ENCODE measurements around the gene LARGE1.
A peak's percentile ranks its signal among the peaks of the same experiment; 100 is the strongest.

LARGE1 gene

GRCh38 chr22:33837826-33838225 lies 82.5 kb downstream of the LARGE1 start:
- Histone ChIP-seq H3K23ac (ENCODE audit: low read depth, low read length, poor library complexity) (no peak overlapping the region), H4K8ac (ENCODE audit: low read depth, low read length) (no peak overlapping the region), H4K91ac (ENCODE audit: low read depth, low read length, poor library complexity) (no peak overlapping the region), H2BK15ac (ENCODE audit: low read length) (no peak overlapping the region), H3K14ac (ENCODE audit: low read length) (no peak overlapping the region), H3K79me1 (ENCODE audit: low read depth, low read length) (no peaks in the 10 kb centered on the region), H3K27me3 (ENCODE audit: control insufficient read depth in 3 of 3, insufficient read depth in 3 of 3, low read depth in 1 of 3, low read length in 3 of 3) (no peaks in the 10 kb centered on the region), H3K36me3 (replicated peaks in 1 of 2; ENCODE audit: control insufficient read depth in 2 of 2, insufficient read depth in 2 of 2, low read length in 2 of 2) (no peaks in the 10 kb centered on the region), H3K27ac (replicated peaks; ENCODE audit: low read length) (no peak overlapping the region), H2AK5ac (ENCODE audit: low read depth, low read length) (no peak overlapping the region), H3K4me2 (ENCODE audit: insufficient read depth, low read length, poor library complexity, severe bottlenecking) (no peak overlapping the region), H3K4me3 (ENCODE audit: low read length in 2 of 2) (no peak overlapping the region), H3K4me1 (ENCODE audit: control insufficient read depth in 2 of 2, insufficient read depth in 1 of 2, low read depth in 1 of 2, low read length in 2 of 2) (peaks cover 0 to 4% of the 10 kb centered on the region in 2 donors), H3K18ac (ENCODE audit: low read length) (no peak overlapping the region), H3K9ac (ENCODE audit: low read depth, low read length, poor library complexity) (no peak overlapping the region), H2AFZ (ENCODE audit: low read length) (no peak overlapping the region), H2BK5ac (ENCODE audit: low read length) (no peak overlapping the region), H3K9me3 (replicated peaks in 1 of 2; ENCODE audit: control insufficient read depth in 2 of 2, insufficient read depth in 1 of 2, low read depth in 1 of 2, low read length in 2 of 2) (peaks cover 0 to 4% of the 10 kb centered on the region in 2 donors), H2BK120ac (ENCODE audit: low read depth, low read length) (no peak overlapping the region), H2BK12ac (ENCODE audit: low read length) (no peak overlapping the region), H3K4ac (ENCODE audit: low read length) (no peak overlapping the region)
- no peak for DNase-seq (ENCODE audit: low spot score)
- WGBS, 2 donors (ENCODE audit: extremely low coverage in 2 of 2, insufficient read length in 2 of 2, insufficient replicate concordance in 1 of 2), result no CpG with 5 or more reads among the region's 4 CpGs

DNA sequence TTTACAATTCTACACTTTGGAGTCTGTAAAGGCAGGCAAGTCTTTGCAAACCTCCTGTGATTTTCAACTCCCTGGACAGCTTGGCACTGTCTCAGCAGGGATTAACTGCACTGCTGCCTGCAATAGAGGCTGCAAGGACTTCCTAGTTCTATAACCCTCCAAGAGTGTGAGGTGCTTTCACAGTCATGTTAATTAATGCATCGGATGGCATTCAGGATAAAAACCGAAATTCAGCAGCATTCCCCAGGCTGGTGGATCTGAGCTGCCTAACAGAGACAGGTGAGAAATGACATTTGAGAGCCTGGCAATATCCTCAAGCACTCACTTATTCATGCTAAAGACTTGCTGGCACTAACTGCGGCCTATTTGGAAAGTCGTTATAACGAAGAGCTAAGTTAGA lies 85.0 kb downstream of the LARGE1 start:
- Histone ChIP-seq H3K4me2 (ENCODE audit: insufficient read depth, low read length, poor library complexity, severe bottlenecking) (no peak overlapping the region), H3K4ac (ENCODE audit: low read length) (no peak overlapping the region), H3K27ac (replicated peaks; ENCODE audit: low read length) (no peak overlapping the region), H3K4me3 (ENCODE audit: low read length in 2 of 2) (no peak overlapping the region), H3K9ac (ENCODE audit: low read depth, low read length, poor library complexity) (no peak overlapping the region), H3K4me1 (ENCODE audit: control insufficient read depth in 2 of 2, insufficient read depth in 1 of 2, low read depth in 1 of 2, low read length in 2 of 2) (peaks cover 0 to 6% of the 10 kb centered on the region in 2 donors), H2BK12ac (ENCODE audit: low read length) (no peak overlapping the region), H2BK15ac (ENCODE audit: low read length) (no peak overlapping the region), H3K18ac (ENCODE audit: low read length) (no peak overlapping the region), H3K9me3 (replicated peaks in 1 of 2; ENCODE audit: control insufficient read depth in 2 of 2, insufficient read depth in 1 of 2, low read depth in 1 of 2, low read length in 2 of 2) (peaks cover 0 to 4% of the 10 kb centered on the region in 2 donors), H2AK5ac (ENCODE audit: low read depth, low read length) (no peak overlapping the region), H3K23ac (ENCODE audit: low read depth, low read length, poor library complexity) (no peak overlapping the region), H3K36me3 (replicated peaks in 1 of 2; ENCODE audit: control insufficient read depth in 2 of 2, insufficient read depth in 2 of 2, low read length in 2 of 2) (no peaks in the 10 kb centered on the region), H3K14ac (ENCODE audit: low read length) (no peak overlapping the region), H4K8ac (ENCODE audit: low read depth, low read length) (no peak overlapping the region), H2AFZ (ENCODE audit: low read length) (no peak overlapping the region), H3K27me3 (ENCODE audit: control insufficient read depth in 3 of 3, insufficient read depth in 3 of 3, low read depth in 1 of 3, low read length in 3 of 3) (no peaks in the 10 kb centered on the region), H2BK5ac (ENCODE audit: low read length) (no peak overlapping the region), H3K79me1 (ENCODE audit: low read depth, low read length) (no peaks in the 10 kb centered on the region), H4K91ac (ENCODE audit: low read depth, low read length, poor library complexity) (no peak overlapping the region), H2BK120ac (ENCODE audit: low read depth, low read length) (no peak overlapping the region)
- DNase-seq (ENCODE audit: low spot score), result no peak
- WGBS, 2 donors (ENCODE audit: extremely low coverage in 2 of 2, insufficient read length in 2 of 2, insufficient replicate concordance in 1 of 2), result no CpG with 5 or more reads among the region's 5 CpGs

- H3K9ac ChIP-seq (ENCODE audit: low read depth, low read length, poor library complexity), result no peak overlapping the region
- no peak overlapping the region for H2AK5ac ChIP-seq (ENCODE audit: low read depth, low read length)
- no peak overlapping the region for H2BK120ac ChIP-seq (ENCODE audit: low read depth, low read length)
- no peak overlapping the region for H3K14ac ChIP-seq (ENCODE audit: low read length)
- H2AFZ ChIP-seq (ENCODE audit: low read length), result no peak overlapping the region
- peaks cover 0 to 8% of the 10 kb centered on the region in 2 donors for H3K4me1 ChIP-seq (ENCODE audit: control insufficient read depth in 2 of 2, insufficient read depth in 1 of 2, low read depth in 1 of 2, low read length in 2 of 2)
- H3K27ac ChIP-seq (replicated peaks; ENCODE audit: low read length), result no peak overlapping the region
- no peak overlapping the region for H4K91ac ChIP-seq (ENCODE audit: low read depth, low read length, poor library complexity)
- H3K23ac ChIP-seq (ENCODE audit: low read depth, low read length, poor library complexity), result no peak overlapping the region
- no peaks in the 10 kb centered on the region for H3K36me3 ChIP-seq (replicated peaks in 1 of 2; ENCODE audit: control insufficient read depth in 2 of 2, insufficient read depth in 2 of 2, low read length in 2 of 2)
- no CpG with 5 or more reads among the region's 7 CpGs for WGBS, 2 donors (ENCODE audit: extremely low coverage in 2 of 2, insufficient read length in 2 of 2, insufficient replicate concordance in 1 of 2)
- H3K4ac ChIP-seq (ENCODE audit: low read length), result peak overlapping the region; percentile 13
- H3K27me3 ChIP-seq (ENCODE audit: control insufficient read depth in 3 of 3, insufficient read depth in 3 of 3, low read depth in 1 of 3, low read length in 3 of 3), result no peaks in the 10 kb centered on the region
- no peaks in the 10 kb centered on the region for H3K9me3 ChIP-seq (replicated peaks in 1 of 2; ENCODE audit: control insufficient read depth in 2 of 2, insufficient read depth in 1 of 2, low read depth in 1 of 2, low read length in 2 of 2)
- no peak for DNase-seq (ENCODE audit: low spot score)
- no peak overlapping the region for H3K18ac ChIP-seq (ENCODE audit: low read length)
- H3K4me2 ChIP-seq (ENCODE audit: insufficient read depth, low read length, poor library complexity, severe bottlenecking), result no peak overlapping the region
- no peak overlapping the region for H2BK15ac ChIP-seq (ENCODE audit: low read length)
- no peaks in the 10 kb centered on the region for H3K79me1 ChIP-seq (ENCODE audit: low read depth, low read length)
- H2BK5ac ChIP-seq (ENCODE audit: low read length), result no peak overlapping the region
- H3K4me3 ChIP-seq (ENCODE audit: low read length in 2 of 2), result no peak overlapping the region
- H4K8ac ChIP-seq (ENCODE audit: low read depth, low read length), result no peak overlapping the region
- H2BK12ac ChIP-seq (ENCODE audit: low read length), result no peak overlapping the region
These were observed 87.6 kb downstream of the LARGE1 start for GRCh38 chr22:33832558-33833151.

GRCh38 chr22:33831651-33832050 lies 88.6 kb downstream of the LARGE1 start:
- no peak overlapping the region for H3K4ac ChIP-seq (ENCODE audit: low read length)
- no peak overlapping the region for H3K4me3 ChIP-seq (ENCODE audit: low read length in 2 of 2)
- no peaks in the 10 kb centered on the region for H3K36me3 ChIP-seq (replicated peaks in 1 of 2; ENCODE audit: control insufficient read depth in 2 of 2, insufficient read depth in 2 of 2, low read length in 2 of 2)
- no peak overlapping the region for H2AFZ ChIP-seq (ENCODE audit: low read length)
- no peak overlapping the region for H4K8ac ChIP-seq (ENCODE audit: low read depth, low read length)
- WGBS, 2 donors (ENCODE audit: extremely low coverage in 2 of 2, insufficient read length in 2 of 2, insufficient replicate concordance in 1 of 2), result no CpG with 5 or more reads among the region's 5 CpGs
- no peak overlapping the region for H3K27ac ChIP-seq (replicated peaks; ENCODE audit: low read length)
- H2BK120ac ChIP-seq (ENCODE audit: low read depth, low read length), result no peak overlapping the region
- H3K27me3 ChIP-seq (ENCODE audit: control insufficient read depth in 3 of 3, insufficient read depth in 3 of 3, low read depth in 1 of 3, low read length in 3 of 3), result no peaks in the 10 kb centered on the region
- H3K18ac ChIP-seq (ENCODE audit: low read length), result no peak overlapping the region
- H3K4me1 ChIP-seq (ENCODE audit: control insufficient read depth in 2 of 2, insufficient read depth in 1 of 2, low read depth in 1 of 2, low read length in 2 of 2), result peaks cover 0 to 8% of the 10 kb centered on the region in 2 donors
- H3K14ac ChIP-seq (ENCODE audit: low read length), result no peak overlapping the region
- H3K79me1 ChIP-seq (ENCODE audit: low read depth, low read length), result no peaks in the 10 kb centered on the region
- no peak overlapping the region for H3K23ac ChIP-seq (ENCODE audit: low read depth, low read length, poor library complexity)
- H4K91ac ChIP-seq (ENCODE audit: low read depth, low read length, poor library complexity), result no peak overlapping the region
- no peak overlapping the region for H2BK15ac ChIP-seq (ENCODE audit: low read length)
- no peak overlapping the region for H3K9ac ChIP-seq (ENCODE audit: low read depth, low read length, poor library complexity)
- no peak overlapping the region for H3K4me2 ChIP-seq (ENCODE audit: insufficient read depth, low read length, poor library complexity, severe bottlenecking)
- no peak overlapping the region for H2BK12ac ChIP-seq (ENCODE audit: low read length)
- no peak overlapping the region for H2BK5ac ChIP-seq (ENCODE audit: low read length)
- no peak overlapping the region for H2AK5ac ChIP-seq (ENCODE audit: low read depth, low read length)
- no peaks in the 10 kb centered on the region for H3K9me3 ChIP-seq (replicated peaks in 1 of 2; ENCODE audit: control insufficient read depth in 2 of 2, insufficient read depth in 1 of 2, low read depth in 1 of 2, low read length in 2 of 2)
- no peak for DNase-seq (ENCODE audit: low spot score)
